ENCODE data around the gene DDX39B. TPM values are rescaled to one million over a fixed set of nuclear protein-coding genes. Genes with fewer than 3 reads are reported as not detected.
A peak's percentile ranks its signal among the peaks of the same experiment; 100 is the strongest.

DDX39B gene
- total and polyA plus RNA-seq, 2 donors (not counting 3 experiments of a cell fraction or from before 2014, with no cell fraction given) = 453 to 766 TPM

GRCh38 chr6:31538805-31539400 lies 2.9 kb downstream of the DDX39B start:
- Histone ChIP-seq H3K36me3 (ENCODE audit: control insufficient read depth in 2 of 2, extremely low read depth in 1 of 2, insufficient read depth in 2 of 2, low read length in 2 of 2) (peaks cover 34 to 52% of the 10 kb centered on the region in 2 experiments), H3K4me2 (ENCODE audit: insufficient read depth, low read length) (peak overlapping the region; percentile 92), H2AFZ (ENCODE audit: low read depth, low read length) (no peak overlapping the region), H4K20me1 (replicated peaks; ENCODE audit: control insufficient read depth, extremely low read depth, insufficient read depth, low read length) (peaks cover 7% of the 10 kb centered on the region), H3K27me3 (ENCODE audit: control insufficient read depth in 2 of 2, insufficient read depth in 2 of 2, low read length in 2 of 2) (no peaks in the 10 kb centered on the region), H3K27ac (ENCODE audit: insufficient read depth, low read depth, low read length) (no peak overlapping the region), H3K9me1 (replicated peaks; ENCODE audit: control insufficient read depth, extremely low read depth, insufficient read depth, low read length) (no peaks in the 10 kb centered on the region), H3K4me1 (ENCODE audit: control insufficient read depth, extremely low read depth, insufficient read depth, low read length) (peaks cover 27% of the 10 kb centered on the region), H3K4me3 (replicated peaks in 1 of 3; ENCODE audit: insufficient read depth in 1 of 3, low read depth in 1 of 3, low read length in 3 of 3) (no peak overlapping the region), H3K79me2 (ENCODE audit: control insufficient read depth, insufficient read depth, low read length) (peaks cover 75% of the 10 kb centered on the region), H3K9ac (replicated peaks; ENCODE audit: extremely low read depth, insufficient read depth, low read length) (no peak overlapping the region), H3K9me3 (replicated peaks; ENCODE audit: control insufficient read depth, insufficient read depth, low read length) (no peaks in the 10 kb centered on the region)
- ChIA-PET POLR2A (no interaction called here), CTCF (interaction anchor here (1.8 to 2.0 kb wide), 2 partner anchors 44 to 46 kb away, joined by 8 read pairs; no protein-coding TSS in a partner anchor)
- no peak for DNase-seq (ENCODE audit: low read depth, low spot score)
- no TSS peak for BruUV-seq (replicated peaks)
- dilution Hi-C loops (cut with MboI; ENCODE audit: extremely low pct_ligation_motif_present, low sequenced_read_pairs) = no loop called here
- TF ChIP-seq MAX (IDR thresholded peaks at IDR 0.05; ENCODE audit: insufficient read depth, insufficient read length) = no peak
- TF ChIP-seq CTCF (IDR thresholded peaks at IDR 0.05; ENCODE audit: extremely low read depth in 1 of 2, insufficient read depth in 1 of 2, low read depth in 1 of 2, low read length in 2 of 2) = no peak
- TF ChIP-seq GATA2 (IDR thresholded peaks at IDR 0.05; ENCODE audit: insufficient read depth, insufficient read length, low read depth, low read length) = no peak
- no peak for TF ChIP-seq POLR2AphosphoS5 (IDR thresholded peaks at IDR 0.05; ENCODE audit: insufficient read depth, low read depth, low read length)
- TF ChIP-seq FOS (IDR thresholded peaks at IDR 0.05; ENCODE audit: borderline replicate concordance, insufficient read depth, low read length) = no peak
- TF ChIP-seq EZH2 (IDR thresholded peaks at IDR 0.05; ENCODE audit: borderline replicate concordance, low read depth, low read length, severe bottlenecking) = no peak
- TF ChIP-seq JUN (IDR thresholded peaks at IDR 0.05; ENCODE audit: borderline replicate concordance, insufficient read depth, insufficient read length, low read depth) = no peak
- TF ChIP-seq MYC (IDR thresholded peaks at IDR 0.05; ENCODE audit: low read depth, low read length) = no peak
- TF ChIP-seq POLR2A (IDR thresholded peaks at IDR 0.05; ENCODE audit: low read depth, low read length) = no peak
- intact Hi-C loops (cut with micrococcal nuclease) = no loop called here
- FAIRE-seq = no peak

Data from endothelial cell of umbilical vein (primary cell).